ENCODE results near the gene BRME1. TPM values are rescaled to one million over a fixed set of nuclear protein-coding genes. Genes with fewer than 3 reads are reported as not detected.

The BRME1 gene
- total RNA-seq, 1 donor from 2014 or later: 15.0 TPM

GRCh38 chr19:13906910-13907309 lies 993 bp upstream of the BRME1 start:
- H3K9me3 Mint-ChIP-seq: no peaks in the 10 kb centered on the region
- TF ChIP-seq CTCF (conservative IDR thresholded peaks at IDR 0.05): no peak
- peaks cover 11% of the 10 kb centered on the region for H3K4me1 Mint-ChIP-seq

GRCh38 chr19:13906521-13906904 lies 596 bp upstream of the BRME1 start:
- no peak for DNase-seq (ENCODE audit: low read depth, low spot score)
- Mint-ChIP-seq H3K4me1 (peaks cover 11% of the 10 kb centered on the region), H3K27me3 (ENCODE audit: low read depth) (no peaks in the 10 kb centered on the region), H3K4me3 (peak overlapping the region; percentile 83), H3K27ac (ENCODE audit: unreplicated experiment) (peak overlapping the region; percentile 54), H3K36me3 (ENCODE audit: low read depth) (peaks cover 3% of the 10 kb centered on the region), H3K9me3 (no peaks in the 10 kb centered on the region)
- TF ChIP-seq CTCF (conservative IDR thresholded peaks at IDR 0.05): no peak

More at GRCh38 chr19:13906910-13907309, 993 bp upstream of the BRME1 start:
- H3K27me3 Mint-ChIP-seq (ENCODE audit: low read depth): no peaks in the 10 kb centered on the region
- H3K4me3 Mint-ChIP-seq: peak overlapping the region; percentile 83
- no peak for DNase-seq (ENCODE audit: low read depth, low spot score)
- H3K27ac Mint-ChIP-seq (ENCODE audit: unreplicated experiment): peak overlapping the region; percentile 54
- H3K36me3 Mint-ChIP-seq (ENCODE audit: low read depth): peaks cover 3% of the 10 kb centered on the region

- no peaks in the 10 kb centered on the region for H3K27me3 Mint-ChIP-seq (ENCODE audit: low read depth)
These were observed 2.8 kb downstream of the BRME1 start for GRCh38 chr19:13902993-13903555.

GRCh38 chr19:13899912-13900584 lies 5.9 kb downstream of the BRME1 start:
- H3K36me3 Mint-ChIP-seq (ENCODE audit: low read depth): no peaks in the 10 kb centered on the region
- no peaks in the 10 kb centered on the region for H3K27me3 Mint-ChIP-seq (ENCODE audit: low read depth)
- TF ChIP-seq CTCF (conservative IDR thresholded peaks at IDR 0.05): no peak
- H3K4me1 Mint-ChIP-seq: peaks cover 5% of the 10 kb centered on the region
- H3K4me3 Mint-ChIP-seq: no peak overlapping the region
- H3K27ac Mint-ChIP-seq (ENCODE audit: unreplicated experiment): no peak overlapping the region
- DNase-seq (ENCODE audit: low read depth, low spot score): no peak
- no peaks in the 10 kb centered on the region for H3K9me3 Mint-ChIP-seq

More at GRCh38 chr19:13902993-13903555, 2.8 kb downstream of the BRME1 start:
- peaks cover 16% of the 10 kb centered on the region for H3K4me1 Mint-ChIP-seq
- peak; percentile 35 for TF ChIP-seq CTCF (conservative IDR thresholded peaks at IDR 0.05)
- DNase-seq (ENCODE audit: low read depth, low spot score): no peak
- no peaks in the 10 kb centered on the region for H3K9me3 Mint-ChIP-seq
- peak overlapping the region; percentile 57 for H3K4me3 Mint-ChIP-seq
- no peak overlapping the region for H3K27ac Mint-ChIP-seq (ENCODE audit: unreplicated experiment)
- H3K36me3 Mint-ChIP-seq (ENCODE audit: low read depth): no peaks in the 10 kb centered on the region

- Mint-ChIP-seq H3K9me3 (no peaks in the 10 kb centered on the region), H3K27ac (ENCODE audit: unreplicated experiment) (no peak overlapping the region), H3K27me3 (ENCODE audit: low read depth) (no peaks in the 10 kb centered on the region), H3K4me1 (peaks cover 5% of the 10 kb centered on the region), H3K4me3 (no peak overlapping the region), H3K36me3 (ENCODE audit: low read depth) (no peaks in the 10 kb centered on the region)
- no peak for DNase-seq (ENCODE audit: low read depth, low spot score)
- TF ChIP-seq CTCF (conservative IDR thresholded peaks at IDR 0.05): no peak
These were observed 6.5 kb downstream of the BRME1 start for GRCh38 chr19:13899393-13899792.

All from neural crest cell (in vitro differentiated cells).